ENCODE results near the gene EPS8L2.

EPS8L2 gene

DNA sequence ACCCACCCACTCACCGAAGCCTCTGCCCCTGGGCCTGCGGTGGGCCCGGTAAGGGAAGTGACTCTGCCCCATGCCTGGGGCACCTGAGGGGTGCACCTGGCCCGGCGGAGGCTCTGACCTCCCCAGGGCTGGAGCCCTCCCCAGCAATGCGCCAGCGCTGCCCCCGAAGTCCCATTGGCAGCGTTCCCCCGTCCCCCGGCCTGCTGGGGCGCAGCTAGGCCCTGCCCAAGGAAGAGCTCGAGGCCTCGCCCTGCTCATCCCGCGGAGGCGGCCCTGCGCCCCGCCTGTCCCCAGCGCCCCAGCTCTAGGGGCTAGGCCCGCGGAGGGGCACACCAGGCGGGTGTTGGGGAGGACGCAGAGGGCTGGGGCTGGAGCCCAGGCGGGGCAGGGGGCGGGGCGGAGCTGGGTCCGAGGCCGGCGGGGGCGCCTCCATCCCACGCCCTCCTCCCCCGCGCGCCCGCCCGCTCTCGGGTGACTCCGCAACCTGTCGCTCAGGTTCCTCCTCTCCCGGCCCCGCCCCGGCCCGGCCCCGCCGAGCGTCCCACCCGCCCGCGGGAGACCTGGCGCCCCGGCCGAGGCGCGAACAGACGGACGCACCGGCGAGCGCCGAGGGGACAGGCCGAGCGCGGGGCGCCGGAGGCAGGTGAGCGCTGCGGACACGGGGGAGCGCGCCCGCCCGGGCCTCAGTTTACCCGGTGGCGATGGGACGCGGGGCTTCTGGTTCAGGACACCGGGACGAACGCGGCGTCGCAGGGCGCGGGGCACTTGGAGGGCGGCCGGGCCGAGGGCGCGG is at the start of gene EPS8L2:
Gene EPS8L2, plus strand, starts transcription at position 586 of the 793 bp plus-strand sequence. CDS start 3,177 bp downstream, outside the sequence.
- no peak for DNase-seq (ENCODE audit: low read depth in 2 of 2)

DNA sequence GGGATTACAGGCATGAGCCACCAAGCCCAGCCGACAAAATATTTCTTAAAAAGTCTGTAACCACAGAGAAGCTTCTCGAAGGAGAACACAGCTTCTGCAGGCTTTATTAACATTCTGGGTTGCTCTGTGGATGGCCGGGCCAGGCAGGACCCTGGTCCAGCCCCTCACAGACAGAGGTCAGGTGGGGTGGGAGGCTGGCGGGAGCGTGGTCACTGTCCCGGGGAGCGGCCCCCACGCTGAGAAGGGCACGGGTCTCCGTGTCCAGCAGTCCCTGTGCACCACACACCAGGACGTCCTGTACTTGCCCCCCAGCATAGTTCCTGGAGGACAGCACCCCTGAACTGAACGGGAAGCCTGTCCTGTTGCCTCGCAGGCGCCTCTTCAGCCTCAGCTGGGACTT is 49.6 kb upstream of the EPS8L2 start:
- DNase-seq (ENCODE audit: low read depth in 2 of 2) = no peak

DNA sequence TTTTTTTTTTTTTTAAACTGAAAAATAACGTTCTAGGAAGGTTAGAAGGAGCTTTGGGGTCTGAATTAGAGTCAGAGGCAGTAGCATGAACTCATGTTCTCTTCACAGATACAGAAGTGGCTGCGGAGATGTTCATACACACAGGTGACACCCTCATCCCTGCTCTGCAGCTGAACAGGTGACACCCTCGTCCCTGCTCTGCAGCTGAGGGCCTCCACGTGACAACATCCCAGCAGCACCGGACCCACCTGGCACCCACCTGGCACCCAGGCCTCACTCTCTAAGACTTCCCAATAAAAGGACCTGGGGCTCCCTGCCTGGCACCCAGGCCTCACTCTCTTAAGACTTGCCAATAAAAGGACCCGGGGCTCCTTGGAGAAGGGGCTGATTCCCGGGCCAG is 49.2 kb upstream of the EPS8L2 start:
- DNase-seq (ENCODE audit: low read depth in 2 of 2) = no peak

DNA sequence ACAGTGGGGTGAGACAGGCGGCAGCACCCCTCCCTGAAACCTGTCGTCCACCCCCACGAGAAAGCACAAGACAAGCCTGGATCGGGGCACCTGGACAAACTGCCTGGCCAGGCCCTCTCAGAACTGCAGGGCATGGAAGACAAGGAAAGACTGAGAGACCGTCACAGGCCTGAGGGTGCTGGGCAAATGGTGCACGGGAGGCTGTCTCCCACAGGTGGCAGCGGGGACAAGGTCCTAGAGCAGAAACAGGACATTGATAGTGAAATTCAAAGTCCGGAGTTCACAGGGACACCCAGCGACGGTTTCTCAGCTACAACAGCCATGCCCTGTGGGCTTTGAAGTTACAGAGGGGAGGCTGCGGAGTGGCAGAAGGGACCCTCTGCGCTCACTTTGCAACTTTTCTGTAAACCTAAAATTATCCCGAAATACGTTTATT is 48.3 kb upstream of the EPS8L2 start:
- no peak for DNase-seq (ENCODE audit: low read depth in 2 of 2)

DNA sequence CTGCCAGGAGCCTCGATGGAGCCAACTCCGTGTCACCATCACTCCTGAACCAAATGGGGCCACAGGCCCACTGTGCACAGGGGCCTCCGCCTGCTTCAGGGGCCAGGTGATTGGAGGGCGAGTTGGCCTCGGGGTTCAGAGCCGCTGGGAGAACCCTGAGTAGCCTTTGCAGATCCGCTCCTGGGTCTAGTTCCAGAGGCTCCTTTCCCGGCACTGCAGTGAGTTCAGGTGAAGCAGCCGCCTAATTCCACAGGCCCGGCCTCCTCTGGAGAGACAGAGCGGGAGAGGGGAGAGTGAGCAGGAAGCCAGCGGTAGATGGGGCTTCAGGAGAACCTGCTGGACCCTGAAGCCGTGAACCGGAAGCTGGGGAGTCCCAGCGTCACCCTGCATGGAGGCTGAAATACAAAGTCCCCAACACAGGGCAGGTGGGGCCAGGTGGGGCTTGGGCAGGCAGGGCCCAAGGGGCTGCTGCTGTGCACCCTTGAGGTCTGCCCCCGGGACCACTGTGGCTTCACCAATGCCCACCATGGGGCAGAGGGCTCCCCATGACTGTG is 46.4 kb upstream of the EPS8L2 start:
- no peak for DNase-seq (ENCODE audit: low read depth in 2 of 2)

DNA sequence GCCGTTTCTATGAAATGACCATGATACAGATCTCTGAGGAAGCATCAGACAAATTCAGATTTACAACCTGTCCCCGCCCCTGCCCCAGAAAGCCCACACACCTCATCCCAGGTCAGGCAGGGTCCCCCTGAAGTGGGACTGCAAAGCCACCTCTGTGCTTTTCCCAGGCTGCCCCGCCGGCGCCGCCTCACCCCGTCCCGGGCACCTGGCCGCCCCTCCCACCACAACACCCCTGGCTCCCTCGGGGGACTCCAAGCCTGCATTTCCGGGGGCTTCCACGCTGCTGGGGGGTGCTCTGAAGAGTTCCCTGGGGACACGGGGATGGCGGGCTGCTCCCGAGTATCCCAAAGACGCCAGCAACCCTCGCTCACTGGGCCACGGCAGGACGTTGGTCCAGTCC is 45.8 kb upstream of the EPS8L2 start:
- DNase-seq (ENCODE audit: low read depth in 2 of 2) = no peak

DNA sequence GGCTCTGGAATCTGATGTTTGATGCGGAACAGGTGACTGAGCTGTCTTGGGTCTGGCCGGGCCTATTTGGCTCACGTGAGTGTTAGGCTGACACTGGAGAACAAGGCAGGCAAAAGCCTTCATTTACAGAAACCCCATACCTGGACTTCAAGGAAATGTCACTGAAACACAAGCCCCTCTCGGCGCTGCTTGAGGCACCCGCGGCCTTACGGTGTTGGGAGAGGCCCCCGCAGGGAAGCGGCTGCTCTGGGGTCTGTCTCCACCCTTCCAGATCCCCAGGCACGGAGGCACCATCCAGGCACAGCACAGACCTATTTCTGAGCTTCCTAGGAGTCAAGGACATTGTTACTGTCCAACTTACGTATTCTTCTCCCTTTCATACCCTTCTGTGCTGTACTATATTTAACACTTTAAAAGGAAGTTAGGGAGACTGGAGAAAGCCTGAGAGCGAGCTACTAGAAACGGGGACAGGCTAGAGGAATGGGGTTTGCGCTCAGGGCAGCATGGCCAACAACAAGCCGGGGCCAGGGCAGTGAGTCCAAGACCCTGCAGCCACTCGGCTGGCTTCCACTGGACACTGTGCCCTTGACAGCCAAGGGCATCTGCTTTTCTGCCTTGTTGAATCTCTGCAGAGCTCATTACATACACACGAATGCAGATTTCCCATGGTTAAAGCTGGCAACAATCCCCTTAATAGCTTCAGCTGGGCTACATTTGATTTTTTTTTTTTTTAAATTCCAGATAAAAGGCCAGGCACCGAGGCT is 45.2 kb upstream of the EPS8L2 start:
- DNase-seq (ENCODE audit: low read depth in 2 of 2) = no peak

DNA sequence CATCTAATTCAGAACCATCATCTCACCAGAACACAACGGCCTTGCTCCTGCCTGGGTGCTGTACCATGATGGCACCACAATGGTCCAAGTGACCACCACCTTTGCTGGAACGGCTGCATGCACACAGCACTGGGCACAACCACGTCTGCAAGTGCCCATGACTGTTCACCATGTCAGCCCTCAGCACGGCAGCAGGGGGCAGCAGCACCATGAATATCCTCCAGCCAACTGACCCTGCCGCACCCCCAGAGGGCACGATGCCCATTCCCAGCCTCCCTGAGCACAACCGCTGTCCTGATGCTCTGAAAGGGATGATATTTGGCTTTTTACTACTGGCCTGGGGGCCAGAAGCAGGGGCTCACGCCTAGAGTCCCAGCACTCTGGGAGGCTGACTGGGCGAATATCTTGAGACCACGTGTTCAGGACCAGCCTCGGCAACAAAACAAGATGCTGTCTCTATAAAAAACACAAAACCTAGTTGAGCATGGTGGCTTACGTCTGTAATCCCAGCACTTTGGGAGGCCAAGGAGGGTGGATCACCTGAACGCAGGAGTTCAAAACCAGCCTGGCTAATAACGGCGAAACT is 43.2 kb upstream of the EPS8L2 start:
- DNase-seq (ENCODE audit: low read depth in 2 of 2) = no peak

DNA sequence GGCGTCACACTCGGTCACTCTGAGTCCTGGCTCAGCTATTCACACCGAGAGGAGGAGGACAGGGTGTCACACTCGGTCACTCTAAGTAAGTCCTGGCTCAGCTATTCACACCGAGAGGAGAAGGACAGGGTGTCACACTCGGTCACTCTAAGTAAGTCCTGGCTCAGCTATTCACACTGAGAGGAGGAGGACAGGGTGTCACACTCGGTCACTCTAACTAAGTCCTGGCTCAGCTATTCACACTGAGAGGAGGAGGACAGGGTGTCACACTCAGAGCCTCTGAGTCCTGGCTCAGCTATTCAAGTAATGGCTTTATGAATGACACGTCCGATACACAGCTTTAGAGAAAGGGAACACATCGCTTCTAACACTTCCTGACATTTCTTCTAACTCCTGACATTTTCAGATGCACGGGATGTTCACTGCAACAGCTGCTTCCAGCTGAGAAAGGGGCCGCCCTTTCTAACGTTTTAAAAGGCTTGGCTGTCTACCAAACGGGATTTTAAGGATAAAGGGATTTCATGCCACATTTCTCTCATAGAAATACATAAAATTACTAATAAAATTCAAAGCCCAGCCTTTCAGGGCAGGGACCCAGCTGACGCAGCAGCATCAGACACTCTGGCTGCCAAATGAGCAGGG is 40.8 kb upstream of the EPS8L2 start:
- no peak for DNase-seq (ENCODE audit: low read depth in 2 of 2)

DNA sequence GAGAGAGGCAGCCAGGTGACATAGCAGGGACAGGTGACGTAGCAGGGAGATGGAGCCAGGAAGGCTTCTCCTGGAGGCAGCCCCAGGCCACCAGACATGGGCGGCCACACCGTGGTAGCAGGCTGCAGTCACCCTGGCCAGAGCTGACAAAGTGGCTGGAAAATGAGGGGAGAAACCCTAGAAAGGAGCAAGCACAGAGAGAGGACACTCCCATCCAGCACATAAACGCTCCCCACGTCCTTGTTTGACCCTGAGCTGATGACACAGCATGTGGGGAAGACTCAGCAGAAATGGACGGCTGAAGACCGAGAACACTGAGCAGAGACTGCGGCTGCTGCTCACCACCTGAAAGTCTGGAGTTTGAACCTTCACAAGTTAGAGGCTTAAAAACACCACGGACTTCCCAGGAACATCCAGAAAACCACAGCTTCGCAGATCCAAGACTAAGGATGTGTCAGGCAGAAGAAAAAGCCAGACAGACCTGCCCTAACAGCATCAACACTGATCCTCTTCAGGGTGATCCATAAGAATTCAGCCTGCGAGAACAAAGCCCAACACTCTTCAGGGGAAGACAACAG is 40.2 kb upstream of the EPS8L2 start:
- DNase-seq (ENCODE audit: low read depth in 2 of 2) = no peak

DNA sequence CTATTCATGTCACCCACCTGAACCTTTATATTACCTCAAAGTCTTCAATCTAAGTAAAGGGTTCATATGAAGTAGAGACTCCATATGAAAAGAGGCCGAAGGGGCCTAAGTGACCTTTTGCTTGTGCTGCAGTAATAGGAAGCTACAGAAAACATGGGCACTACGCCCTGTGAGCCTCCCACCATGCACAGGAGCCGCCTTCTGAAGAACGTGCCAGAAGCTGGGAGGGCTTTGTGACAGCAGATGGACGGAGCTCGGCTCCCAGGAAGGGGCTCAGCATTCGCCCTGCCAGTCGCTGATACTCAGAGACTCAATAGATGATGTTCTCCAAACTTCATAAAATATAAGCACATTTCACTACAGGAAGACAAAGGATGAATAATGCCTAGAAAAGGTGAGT is 32.2 kb upstream of the EPS8L2 start:
- DNase-seq (ENCODE audit: low read depth in 2 of 2) = no peak

DNA sequence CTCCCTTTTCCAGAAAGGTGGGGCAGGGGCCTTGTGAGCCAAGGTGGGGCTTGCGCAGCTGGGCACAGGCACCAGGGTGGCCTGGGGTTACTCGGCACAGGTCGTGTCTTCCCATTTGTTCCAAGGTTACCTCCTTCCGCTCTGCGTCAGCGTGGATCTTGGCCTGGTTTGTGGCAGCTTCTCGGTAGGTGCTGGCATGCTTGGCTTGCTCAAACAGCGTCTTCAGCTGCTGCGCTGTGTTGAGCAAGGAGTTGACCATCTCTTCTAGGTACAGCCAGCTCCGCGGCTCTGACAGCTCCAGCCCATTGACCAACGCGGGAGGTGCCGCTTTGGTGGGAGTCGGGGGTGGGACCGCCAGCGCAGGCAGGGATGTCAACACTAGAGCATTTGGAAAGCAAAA is 31.6 kb upstream of the EPS8L2 start:
- DNase-seq (ENCODE audit: low read depth in 2 of 2) = no peak

DNA sequence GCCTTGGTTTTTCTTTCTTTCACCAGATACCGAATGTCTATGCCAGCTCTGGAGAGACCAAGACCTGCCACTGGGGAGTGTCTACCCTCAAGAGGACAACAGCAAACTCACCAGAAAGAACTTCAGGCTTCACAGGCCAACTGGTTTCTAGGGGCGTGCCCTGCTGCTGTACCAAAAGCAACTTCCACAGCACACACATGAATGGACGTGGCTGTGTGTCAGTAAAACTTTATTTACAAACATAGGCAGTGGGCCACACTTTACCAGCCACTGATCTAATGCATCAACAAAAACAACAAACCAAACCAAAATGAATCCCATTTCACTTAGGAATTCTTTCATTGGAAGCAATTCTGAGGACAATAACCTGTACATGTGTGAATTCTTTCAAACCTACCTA is 27.7 kb upstream of the EPS8L2 start:
- DNase-seq (ENCODE audit: low read depth in 2 of 2) = no peak

DNA sequence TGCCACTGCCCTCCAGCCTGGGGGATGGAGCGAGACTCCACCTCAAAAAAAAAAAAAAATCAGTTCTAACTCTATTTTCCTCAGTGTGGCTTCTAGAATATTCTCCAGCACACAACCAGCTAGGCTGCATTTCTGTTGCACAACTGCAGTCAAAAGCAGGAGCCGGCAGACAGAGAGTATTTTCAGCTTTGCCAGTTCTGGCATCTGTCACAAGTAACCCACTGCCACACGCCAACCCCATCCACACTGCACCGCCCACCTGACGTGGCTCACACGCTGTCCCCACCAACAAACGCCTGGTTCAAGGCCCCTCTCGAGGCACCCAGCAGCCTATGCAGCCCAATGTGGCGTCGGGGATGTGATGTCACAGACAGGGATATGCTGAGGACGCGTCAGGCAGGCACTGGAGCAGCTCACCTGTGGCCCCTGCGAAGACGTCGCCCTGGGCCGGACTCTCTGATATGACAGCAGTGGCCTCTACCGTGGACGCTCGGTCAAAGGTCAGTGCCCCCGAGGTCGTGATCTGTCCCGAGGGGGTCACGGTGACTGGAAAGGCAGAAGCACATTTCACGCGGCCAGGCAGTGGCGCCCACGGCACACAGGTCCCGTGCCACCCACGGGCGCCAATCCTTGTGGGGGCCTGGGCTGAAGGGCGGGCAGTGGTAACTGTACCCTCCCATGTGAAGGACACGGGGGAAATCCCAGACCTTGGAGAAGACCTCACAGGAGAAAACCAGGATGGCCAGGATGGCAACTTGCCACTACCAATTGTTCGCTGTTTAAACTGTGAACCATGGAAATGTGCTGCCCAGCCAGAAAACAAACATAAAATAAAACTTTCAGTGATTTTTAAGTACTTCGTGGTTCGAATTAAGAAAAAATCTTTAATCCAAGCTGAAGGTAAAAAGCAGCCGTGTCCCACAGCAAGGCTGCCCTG is 26.5 kb upstream of the EPS8L2 start:
- DNase-seq (ENCODE audit: low read depth in 2 of 2) = no peak

DNA sequence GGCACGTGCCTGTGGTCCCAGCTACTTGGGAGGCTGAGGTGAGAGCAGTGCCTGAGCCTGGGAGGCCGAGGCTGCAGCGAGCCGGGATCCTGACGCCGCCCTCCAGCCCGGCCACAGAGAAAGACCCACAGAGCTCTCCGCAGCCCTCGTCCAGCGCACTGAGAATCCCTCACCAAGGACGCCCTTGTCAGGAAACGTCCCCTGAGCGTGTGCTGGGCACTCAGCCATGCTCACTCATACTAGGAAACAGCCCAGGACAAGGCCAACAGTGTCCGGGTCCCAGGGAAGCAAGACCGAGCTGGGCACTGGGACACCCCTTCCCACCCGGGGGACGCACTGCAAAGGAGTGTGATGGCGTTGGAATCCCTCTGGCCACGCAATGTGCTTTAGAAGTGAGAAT is 25.6 kb upstream of the EPS8L2 start:
- DNase-seq (ENCODE audit: low read depth in 2 of 2) = no peak

DNA sequence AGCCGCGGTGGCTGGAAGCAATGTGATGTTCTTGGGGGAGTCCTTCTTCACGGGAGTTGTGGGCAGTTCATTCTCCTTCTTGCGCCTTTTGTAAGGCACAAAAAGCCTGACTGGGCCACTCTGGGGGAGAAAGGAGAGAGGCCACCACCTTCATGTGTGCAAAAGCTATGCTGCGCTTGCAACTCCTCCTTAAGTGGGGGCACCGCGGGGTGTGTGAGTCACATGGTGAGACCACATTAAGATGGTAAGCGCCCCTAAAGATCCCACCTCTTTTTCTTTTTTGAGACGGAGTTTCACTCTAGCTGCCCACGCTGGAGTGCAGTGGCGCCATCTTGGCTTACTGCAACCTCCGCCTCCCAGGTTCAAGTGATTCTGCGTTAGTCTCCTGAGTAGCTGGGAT is 25.1 kb upstream of the EPS8L2 start:
- DNase-seq (ENCODE audit: low read depth in 2 of 2) = no peak

DNA sequence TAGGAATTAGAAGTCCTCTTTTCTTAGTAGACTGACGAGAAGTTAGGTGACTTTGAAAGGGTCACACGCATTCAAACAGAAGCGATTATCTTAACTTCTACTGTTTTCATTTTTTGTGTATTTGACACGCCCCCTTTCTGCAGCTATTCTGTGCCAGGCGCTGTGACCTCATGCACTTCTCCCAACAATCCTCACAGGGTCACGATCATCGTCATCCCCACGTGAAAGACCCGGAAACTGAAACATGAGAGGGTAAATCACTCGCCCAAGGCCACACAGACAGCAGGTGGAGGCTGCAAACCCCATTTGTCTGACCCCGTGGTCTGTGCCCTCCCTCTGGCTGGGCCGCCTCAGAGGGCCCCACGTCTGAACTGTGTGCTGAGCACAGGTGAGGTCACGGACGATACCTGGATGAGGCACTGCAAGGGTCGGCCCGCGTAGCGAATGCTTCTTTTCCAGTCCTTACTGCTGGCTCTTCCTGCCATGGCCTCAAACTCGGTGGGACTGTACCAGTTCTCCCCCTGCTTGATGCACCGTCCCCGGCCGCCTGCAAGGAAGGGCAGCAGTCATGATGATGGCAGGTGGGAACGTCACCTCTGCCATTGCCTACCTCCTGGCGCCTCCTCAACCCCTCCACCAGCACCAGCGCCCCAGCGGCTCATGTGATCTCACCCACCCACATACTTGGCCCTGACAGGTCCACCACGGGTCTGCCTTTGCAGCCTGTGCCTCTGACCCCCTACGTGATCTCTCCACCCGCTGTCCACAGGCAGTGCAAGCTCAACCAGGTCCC is 19.4 kb upstream of the EPS8L2 start:
- DNase-seq (ENCODE audit: low read depth in 2 of 2) = no peak

DNA sequence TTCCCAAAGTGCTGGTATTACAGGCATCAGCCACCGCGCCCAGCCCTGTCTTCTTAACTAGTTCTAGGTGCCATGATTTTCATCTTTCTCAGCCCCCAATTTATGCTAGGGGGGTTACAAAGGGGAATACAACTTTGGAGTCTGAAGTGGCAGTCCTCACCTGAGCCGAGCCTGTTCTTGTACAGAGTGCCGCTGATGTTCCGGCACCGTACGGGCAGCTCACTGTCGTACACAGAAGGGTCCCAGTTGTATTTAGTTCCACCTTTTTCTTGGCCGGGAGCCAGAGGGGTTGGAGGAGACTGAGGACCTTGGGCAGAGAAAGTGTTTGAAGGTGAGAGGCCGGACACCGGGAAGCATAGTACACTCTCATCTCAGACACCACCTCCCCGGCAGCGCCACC is 18.3 kb upstream of the EPS8L2 start:
- DNase-seq (ENCODE audit: low read depth in 2 of 2) = no peak

DNA sequence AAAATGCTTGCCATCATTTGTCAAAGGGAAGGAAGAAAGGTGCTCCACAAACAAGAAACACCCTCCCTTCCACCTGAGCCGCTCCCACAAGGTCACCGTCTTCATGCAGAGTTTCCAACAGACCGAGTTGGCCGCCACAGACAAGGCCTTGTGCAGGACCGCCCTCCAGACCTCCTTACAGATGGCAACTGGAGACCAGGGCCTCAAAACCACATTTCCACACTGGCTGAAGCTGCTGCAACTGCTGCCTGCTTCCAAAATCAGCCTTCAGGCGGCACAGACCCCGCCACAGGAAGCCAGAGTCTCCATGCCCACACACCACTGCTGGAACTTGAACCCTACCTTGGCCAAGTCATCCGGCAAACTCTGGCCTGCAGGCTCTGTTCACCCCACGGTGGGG is 17.4 kb upstream of the EPS8L2 start:
- no peak for DNase-seq (ENCODE audit: low read depth in 2 of 2)

DNA sequence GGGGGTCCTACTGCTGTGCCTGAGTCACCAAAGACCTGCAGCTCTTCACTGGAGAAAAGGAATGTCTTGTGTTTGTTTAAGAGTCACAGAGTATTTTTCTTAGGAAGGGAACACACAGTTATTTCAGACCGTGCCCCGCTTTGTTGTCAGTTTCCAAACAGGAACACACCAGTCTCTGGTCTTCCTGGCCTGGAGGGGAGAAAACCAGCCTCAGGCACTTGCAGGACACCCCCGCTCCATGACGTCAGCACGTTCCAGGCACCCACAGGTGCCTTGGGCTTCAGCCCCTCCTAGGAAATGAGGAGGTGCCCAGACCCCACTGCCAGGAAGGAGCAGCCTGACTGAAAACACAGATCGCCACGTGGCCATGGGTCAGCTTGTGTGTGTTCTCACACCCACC is 16.4 kb upstream of the EPS8L2 start:
- no peak for DNase-seq (ENCODE audit: low read depth in 2 of 2)
